ENCODE measurements around the gene ATP2B2.
"Not testable (repeated sequence)": the region's sequence is repeated elsewhere in the genome, so short reads cannot be mapped to it uniquely, and the experiment has no call there.

ATP2B2 gene

DNA sequence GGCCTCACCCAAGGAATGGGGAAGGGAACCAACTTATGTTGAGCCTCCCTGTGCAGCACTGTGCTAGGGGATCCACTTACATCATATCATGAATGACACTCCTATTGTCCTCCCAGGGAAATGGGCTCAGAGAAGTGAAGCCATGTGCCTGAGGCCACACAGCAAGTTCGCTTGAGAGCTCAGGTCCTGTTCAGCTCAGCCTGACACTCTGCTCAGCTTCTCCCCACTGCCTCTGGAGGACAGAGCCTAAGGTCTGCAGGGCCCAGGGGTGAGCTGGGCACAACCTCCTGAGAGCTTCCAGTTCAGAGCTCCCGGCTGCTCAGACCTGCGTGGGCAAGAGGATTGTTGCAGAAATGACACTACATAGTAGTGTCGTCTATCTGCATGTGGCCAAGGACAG is 108.5 kb downstream of the ATP2B2 start:
- no peak for DNase-seq

- DNase-seq = no peak
These were observed 109.3 kb downstream of the ATP2B2 start for GRCh38 chr3:10396083-10396482.

- no peak for DNase-seq
These were observed 109.7 kb downstream of the ATP2B2 start for GRCh38 chr3:10395671-10396070.

DNA sequence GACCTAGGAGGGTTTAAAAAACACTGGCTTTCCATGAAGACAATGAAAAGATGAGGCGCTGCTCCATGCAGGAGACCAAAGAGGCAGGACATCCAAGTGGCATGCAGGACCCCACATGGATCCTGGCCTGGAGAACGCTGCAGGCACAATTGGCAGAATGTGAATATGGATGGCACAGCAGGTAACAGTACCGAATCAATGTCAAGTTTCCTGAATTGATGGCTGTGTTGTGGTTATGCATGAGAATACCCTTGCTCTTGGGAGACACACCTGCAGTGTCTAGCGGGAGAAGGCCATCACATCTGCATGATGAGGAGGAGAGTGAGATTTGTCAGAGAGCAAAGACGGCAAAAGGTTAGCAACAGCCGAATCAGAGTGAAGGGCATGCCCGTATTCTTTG is 110.2 kb downstream of the ATP2B2 start:
- DNase-seq = no peak

DNA sequence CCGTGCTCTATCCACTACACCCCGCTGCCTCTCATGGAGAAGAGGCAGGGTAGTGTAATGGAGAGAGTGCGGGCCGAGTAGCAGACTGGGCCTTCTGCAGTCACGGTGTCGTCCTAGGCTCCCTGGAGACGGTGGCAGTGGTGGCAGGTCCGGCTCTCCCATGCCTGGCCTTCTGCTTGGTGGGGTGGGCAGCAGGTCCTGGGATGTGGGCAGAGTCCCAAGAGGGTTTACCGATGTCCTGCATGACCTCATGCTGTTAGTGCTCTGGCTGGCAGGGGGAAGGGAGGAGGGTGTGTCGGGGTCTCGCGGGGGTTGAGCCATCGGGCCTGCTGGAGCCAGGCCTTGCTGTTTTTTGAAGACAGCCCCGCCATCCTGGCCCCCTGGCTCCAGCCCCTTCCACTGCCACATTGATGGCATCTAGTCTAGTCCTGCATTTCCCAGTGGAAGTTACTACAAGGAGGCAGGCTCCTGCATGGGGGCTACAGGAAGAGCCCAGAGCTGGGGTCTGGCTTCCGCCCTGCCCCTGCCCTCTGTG is 110.8 kb downstream of the ATP2B2 start:
- no peak for DNase-seq

DNA sequence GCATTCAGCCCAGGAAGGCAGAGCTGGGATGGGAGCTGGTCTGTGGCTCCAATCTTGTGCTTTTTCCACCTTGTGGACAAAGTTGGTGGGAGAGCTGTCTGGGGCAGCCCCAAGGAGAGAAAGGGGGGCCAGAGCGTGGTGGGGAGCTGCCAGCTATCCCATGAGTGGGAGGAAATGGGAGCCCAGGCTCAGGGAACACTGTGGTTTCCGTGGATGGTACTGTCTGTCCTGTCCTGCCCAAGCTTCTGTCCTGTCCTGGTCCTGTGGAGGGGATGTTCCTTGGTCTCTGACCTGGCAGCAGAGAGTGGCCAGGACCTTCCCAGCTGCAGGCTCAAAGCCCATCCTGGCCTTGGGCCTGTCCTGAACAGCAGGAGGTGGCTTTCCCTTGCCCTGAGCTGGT is 111.9 kb downstream of the ATP2B2 start:
- no peak for DNase-seq

GRCh38 chr3:10392906-10393461 is 112.4 kb downstream of the ATP2B2 start:
- DNase-seq = no peak

GRCh38 chr3:10392244-10392643 is 113.1 kb downstream of the ATP2B2 start:
- no peak for DNase-seq

DNA sequence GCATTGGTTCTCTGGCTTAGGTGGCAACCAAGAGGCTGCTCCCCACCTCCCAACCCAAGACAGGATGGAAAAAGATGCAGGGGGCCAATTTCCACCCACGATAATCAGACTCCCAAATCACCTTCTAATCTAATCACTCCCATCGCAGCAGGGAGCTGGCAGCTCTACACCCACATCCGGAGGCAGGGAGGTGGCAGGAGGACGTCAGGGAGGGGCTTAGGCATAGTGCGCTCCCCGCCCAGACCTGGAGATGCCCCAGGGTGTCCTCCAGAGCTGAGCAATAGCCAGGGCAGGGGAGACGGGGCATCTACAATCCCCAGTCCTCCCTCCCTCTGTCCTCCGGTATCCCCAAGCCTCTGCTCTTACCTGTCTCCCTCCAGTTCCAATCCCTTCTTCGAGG is 114.0 kb downstream of the ATP2B2 start:
- no peak for DNase-seq

- no peak for DNase-seq
These were observed 114.6 kb downstream of the ATP2B2 start for GRCh38 chr3:10390641-10391373.

GRCh38 chr3:10389995-10390394 is 115.4 kb downstream of the ATP2B2 start:
- no peak for DNase-seq

DNA sequence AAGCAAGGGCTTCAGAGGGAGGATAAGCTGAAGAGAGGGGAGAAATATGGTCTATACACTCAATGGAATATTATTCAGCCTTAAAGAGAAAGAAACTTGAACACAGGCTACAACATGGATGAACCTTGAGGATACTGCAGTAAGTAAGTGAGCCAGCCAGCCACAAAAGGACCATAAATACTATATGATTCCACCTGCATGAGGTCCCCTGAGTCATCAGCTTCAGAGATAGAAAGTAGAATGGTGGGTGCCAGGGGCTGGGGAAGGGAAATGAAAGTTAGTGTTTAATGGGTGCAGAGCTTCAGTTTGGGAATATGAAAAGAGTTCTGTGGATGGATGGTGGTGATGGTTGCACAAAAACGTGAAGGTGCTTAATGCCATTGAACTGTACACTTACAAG is 116.0 kb downstream of the ATP2B2 start:
- no peak for DNase-seq

DNA sequence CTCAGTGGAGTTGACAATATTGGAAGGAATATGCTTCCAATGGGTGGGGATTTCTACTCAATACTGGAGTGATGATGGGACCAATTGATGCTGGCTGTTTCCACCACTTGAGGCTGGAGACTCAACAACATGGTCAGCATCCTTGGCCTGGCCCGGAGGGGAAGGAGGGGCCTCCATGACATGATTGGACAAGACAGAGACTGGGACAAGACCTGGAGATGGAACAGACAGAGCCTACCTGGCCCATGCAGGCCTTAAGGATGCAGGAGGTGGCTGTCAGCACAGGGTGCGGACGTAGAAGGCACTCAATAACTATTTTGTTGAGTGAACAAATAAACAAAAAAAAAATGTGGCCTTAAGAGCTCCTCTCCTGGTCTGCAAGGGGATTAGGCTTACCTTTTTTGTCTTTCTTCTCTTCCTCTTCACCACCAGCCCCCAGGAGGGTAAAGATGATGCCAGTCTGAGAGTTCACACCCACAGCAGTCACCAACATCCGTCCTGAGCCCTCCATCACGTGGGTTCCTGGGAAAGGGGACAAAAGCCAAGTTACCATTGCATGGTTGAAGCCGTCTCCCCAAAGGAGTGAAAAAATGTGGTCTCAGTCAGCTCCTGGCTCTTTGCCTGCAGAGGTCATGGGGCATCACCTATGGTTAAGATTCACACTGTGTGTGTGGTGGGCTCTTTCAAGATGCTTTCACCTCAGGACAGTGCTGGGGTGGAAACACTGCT is 117.3 kb downstream of the ATP2B2 start:
- no peak for DNase-seq

- no peak for DNase-seq
These were observed 119.3 kb downstream of the ATP2B2 start for GRCh38 chr3:10386121-10386520.

DNA sequence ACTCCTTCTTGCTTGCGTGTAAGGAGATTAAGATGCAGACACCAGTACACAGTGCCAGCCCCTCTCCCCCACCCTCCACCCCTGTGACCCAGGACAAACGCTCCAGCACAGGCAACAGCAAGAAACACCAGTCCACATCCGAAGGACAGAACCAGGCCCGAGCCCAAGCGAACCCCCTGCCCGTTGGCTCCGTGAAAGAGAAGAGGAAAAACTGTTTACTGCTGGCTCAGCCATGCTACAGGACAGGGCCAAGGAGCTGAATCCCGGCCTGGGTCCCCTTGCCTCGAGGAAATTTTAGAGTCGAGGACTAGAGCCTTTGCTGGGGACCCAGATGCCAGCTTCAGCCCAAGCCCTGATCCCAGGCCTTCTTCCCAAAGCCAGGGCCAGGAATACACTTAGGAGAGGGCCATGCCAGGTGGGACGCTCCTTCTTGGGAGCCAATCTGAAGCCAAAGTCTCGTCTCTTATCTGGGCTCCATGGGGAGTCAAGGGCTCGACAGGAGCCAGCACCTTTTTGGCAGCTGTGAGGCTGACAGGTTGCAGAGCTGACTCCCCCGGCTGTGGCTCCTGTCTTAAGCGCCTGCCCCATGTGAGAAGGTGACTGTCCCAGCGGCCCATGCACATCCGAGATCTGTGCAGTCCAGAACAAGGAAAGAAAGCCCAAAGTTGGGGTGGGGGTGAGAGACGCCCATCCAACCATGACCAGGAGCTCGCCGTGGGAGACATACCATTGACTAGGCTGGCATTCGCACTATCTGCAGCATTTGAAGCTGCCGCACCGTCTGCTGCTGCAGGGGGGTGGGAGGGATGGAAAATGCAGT is 120.6 kb downstream of the ATP2B2 start:
- DNase-seq = no peak

DNA sequence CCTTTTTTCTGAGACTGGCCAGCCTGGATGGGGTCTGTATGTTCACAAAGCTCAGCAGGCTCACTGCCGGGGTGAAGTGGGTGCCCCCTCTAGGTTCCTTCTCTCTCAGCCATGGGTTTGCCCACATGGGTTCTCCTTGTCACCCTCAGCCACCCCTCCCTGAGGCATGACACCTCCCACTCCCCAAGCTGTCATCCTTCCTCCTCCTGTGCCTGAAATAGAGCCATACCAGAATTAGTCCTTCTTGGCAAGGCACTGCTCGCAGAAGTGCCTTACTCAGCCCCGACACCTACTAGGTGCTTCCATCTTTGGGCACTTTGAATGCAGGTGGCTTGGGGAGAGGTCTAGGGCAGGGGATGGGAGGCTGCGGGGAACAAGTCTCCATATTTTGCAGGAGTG is 121.5 kb downstream of the ATP2B2 start:
- no peak for DNase-seq

DNA sequence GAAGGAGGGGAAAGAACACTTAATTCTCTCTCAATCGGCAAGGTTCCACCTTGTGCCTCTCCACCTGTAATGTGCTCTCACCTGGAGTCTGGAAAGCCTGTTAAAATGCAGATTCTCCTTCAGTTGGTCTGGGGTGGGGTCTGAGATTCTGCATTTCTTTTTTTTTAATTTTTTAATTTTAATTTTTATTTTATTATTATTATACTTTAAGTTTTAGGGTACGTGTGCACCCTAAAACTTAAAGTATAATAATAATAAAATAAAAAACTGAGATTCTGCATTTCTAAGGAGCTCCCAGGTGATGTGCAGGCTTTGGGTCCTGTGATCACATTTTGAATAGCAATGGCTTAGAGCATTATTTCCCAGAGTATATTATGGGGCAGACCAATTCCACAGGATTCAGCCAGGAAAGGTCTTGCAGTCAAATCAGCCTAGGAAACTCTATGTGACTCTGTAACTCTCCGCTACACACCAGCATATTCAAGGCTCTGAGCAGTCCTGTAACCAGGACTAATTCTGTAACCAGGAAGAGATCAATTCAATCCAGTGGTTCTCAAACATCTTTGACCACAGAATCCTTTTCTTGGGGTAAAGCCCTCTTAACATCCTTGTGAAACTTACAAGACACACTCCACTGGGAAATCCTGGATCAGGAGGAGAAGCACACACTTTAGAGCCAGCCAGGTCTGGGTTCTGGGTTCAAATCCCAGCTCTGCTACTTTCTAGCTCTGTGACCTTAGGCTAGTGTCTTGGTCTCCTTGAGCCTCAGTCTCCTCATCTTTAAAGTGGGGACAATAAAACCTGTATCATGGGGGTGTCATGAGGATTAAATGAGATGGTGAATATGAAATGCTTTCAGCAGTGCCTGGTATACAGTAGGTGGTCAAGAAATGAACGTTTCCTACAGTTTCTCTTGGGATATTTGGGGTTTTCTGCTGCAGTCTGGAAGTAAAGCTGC is 122.2 kb downstream of the ATP2B2 start:
- no peak for DNase-seq

DNA sequence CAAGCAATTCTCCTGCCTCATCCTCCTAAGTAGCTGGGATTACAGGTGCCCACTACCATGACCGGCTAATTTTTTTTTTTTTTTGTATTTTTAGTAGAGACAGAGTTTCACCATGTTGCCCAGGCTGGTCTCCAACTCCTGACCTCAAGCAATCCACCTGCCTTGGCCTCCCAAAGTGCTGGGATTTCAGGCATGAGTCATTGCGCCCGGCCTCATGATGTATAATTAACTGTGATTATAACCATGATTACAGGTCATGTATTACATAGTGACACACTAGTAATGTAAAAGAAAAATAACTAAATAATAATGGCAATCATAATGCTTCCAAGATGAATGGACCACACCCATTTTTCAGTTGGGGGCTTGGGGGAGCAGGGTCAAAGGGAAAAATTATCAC is 122.9 kb downstream of the ATP2B2 start:
- not testable (repeated sequence) for DNase-seq

GRCh38 chr3:10381336-10381735 is 124.0 kb downstream of the ATP2B2 start:
- DNase-seq = no peak

- DNase-seq = no peak
These were observed 124.5 kb downstream of the ATP2B2 start for GRCh38 chr3:10380906-10381305.

- DNase-seq = no peak
These were observed 125.4 kb downstream of the ATP2B2 start for GRCh38 chr3:10379961-10380360.

DNA sequence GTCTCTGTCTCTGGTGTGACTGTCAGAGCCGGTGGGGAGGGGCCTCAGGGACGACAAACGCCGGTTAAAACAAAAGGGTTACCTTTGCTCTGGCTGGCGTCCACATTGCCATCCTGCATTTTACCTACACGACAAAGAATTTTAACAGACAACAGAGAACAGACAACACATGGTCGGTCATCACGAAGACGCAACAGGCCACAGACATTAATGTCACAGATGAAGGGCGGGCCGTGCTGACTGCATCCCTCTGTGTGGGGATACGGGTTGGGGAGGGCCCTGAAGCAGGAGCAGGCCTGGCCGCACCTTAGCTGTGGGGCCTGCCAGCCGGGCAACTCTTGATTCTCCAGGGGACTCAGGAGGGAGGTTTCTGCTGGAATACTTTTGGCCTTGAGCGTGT is 126.2 kb downstream of the ATP2B2 start:
- DNase-seq = no peak

Data from DMS 273 treated with DMSO at 0.1 percent for 48 hours (cell line).